ENCODE measurements around the gene FOXF1. TPM values are rescaled to one million over a fixed set of nuclear protein-coding genes. Genes with fewer than 3 reads are reported as not detected.

FOXF1 gene
- 0.19 and 0.32 TPM in 2 replicates for total RNA-seq

GRCh38 chr16:86510465-86511261, at the start of gene FOXF1:
Gene FOXF1, plus strand, starts transcription at chr16:86510527. Its CDS starts 43 bp downstream, at chr16:86510570.

GRCh38 chr16:86554917-86555703, 44.8 kb downstream of the FOXF1 start, which contains the start of gene MTHFSD:
Gene MTHFSD, minus strand, starts transcription at chr16:86555235. Its CDS starts 51 bp downstream, at chr16:86555184.

Other genes with a start within 250 kb of the FOXF1 start
- 8.1 and 20.3 TPM in 2 replicates for gene MTHFSD, start 44.7 kb downstream of the FOXF1 start, total RNA-seq
- 0.16 and 2.0 TPM in 2 replicates for gene FOXC2, start 56.3 kb downstream of the FOXF1 start, total RNA-seq
- 0.81 and 1.2 TPM in 2 replicates for gene FOXL1, start 68.0 kb downstream of the FOXF1 start, total RNA-seq